BJ (cell line): ENCODE measurements around the gene ATL1. TPM values are rescaled to one million over a fixed set of nuclear protein-coding genes. Genes with fewer than 3 reads are reported as not detected.
A peak's percentile ranks its signal among the peaks of the same experiment; 100 is the strongest.

Experiments
- CTCF ChIA-PET: fragments of 350-600 bp; formaldehyde crosslinking; extraction: SDS; loops from one replicate; lab custom pipeline; 2021; ENCODE audit warnings: antibody characterized with exemption, inconsistent platforms; lab: Yijun Ruan, JAX
- POLR2A ChIA-PET: fragments of 300-600 bp; sonication (Branson Sonifier 250); formaldehyde crosslinking; extraction: SDS; loops from one replicate; lab custom pipeline; 2021; ENCODE audit warnings: antibody characterized with exemption; lab: Charles Lee
- DNase-seq: peaks from one replicate; pipeline ENCODE4 v3.0.0-alpha.2; 2011; ENCODE audit warnings: low read depth
- H3K27me3 ChIP-seq: 2 replicates; pipeline ENCODE4 v1.6.0; 2011; ENCODE audit warnings: low read length; ENCODE audit not compliant: control insufficient read depth, insufficient read depth
- H3K36me3 ChIP-seq: 2 replicates; pipeline ENCODE4 v1.5.1; 2011; ENCODE audit warnings: low read length; ENCODE audit not compliant: control insufficient read depth, insufficient read depth
- H3K4me3 ChIP-seq: 2 replicates; pipeline ENCODE4 v1.5.1; 2011; ENCODE audit warnings: low read depth, mild to moderate bottlenecking, control low read depth, low read length
- polyA plus RNA-seq: library from polyadenylated mRNA; depleted of rRNA; stranded (reverse); fragments of >200 nt; gene quantifications from 2 replicates; pipeline ENCODE4 v1.2.3, GENCODE V29; 2011
- TF ChIP-seq, protein P1 (sequence below): IDR thresholded peaks from 2 replicates; pipeline ENCODE4 v1.5.1; 2011; ENCODE audit warnings: low read depth, mild to moderate bottlenecking, control low read depth, inconsistent platforms, low read length, moderate library complexity; ENCODE audit not compliant: insufficient read depth

Gene ATL1
- polyA plus RNA-seq, 1 experiment = 4.5 TPM

DNA sequence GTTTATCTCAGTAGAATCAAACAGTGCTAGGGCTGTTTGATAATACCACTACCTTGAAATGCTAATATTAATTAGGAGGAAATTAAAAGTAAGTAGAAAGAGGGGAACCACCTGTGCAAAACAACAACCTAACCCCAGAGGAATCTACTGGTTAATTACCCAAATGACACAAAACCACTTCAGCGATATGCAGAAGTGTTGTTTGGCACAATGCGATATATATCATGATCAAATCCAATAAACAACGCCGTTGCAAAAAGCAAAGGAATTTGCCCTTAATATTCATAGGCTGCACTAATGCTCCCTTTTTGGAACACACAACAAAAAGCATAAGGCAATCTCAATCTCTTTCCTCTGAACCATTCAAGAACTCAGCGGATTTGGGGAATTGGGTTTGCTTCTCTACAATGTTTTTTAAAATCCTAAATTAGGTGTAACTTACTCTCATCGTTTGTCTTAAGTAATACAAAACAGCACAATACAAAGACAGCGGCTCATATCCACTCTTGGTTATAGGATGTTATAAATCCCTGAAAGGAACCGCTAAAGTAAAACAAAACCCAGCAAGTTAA lies 29.1 kb upstream of the ATL1 start:
- ChIA-PET POLR2A (no interaction called here), CTCF (interaction anchor here (0.9 to 1.7 kb wide), 6 partner anchors 13 to 246 kb away, joined by 3 to 18 read pairs (median 4); partner anchors contain the start of genes DMAC2L and L2HGDH)
- Histone ChIP-seq H3K4me3 (peak overlapping the region; percentile 92), H3K27me3 (no peaks in the 10 kb centered on the region), H3K36me3 (no peaks in the 10 kb centered on the region)
- DNase-seq = no peak
- TF ChIP-seq, protein P1, sequence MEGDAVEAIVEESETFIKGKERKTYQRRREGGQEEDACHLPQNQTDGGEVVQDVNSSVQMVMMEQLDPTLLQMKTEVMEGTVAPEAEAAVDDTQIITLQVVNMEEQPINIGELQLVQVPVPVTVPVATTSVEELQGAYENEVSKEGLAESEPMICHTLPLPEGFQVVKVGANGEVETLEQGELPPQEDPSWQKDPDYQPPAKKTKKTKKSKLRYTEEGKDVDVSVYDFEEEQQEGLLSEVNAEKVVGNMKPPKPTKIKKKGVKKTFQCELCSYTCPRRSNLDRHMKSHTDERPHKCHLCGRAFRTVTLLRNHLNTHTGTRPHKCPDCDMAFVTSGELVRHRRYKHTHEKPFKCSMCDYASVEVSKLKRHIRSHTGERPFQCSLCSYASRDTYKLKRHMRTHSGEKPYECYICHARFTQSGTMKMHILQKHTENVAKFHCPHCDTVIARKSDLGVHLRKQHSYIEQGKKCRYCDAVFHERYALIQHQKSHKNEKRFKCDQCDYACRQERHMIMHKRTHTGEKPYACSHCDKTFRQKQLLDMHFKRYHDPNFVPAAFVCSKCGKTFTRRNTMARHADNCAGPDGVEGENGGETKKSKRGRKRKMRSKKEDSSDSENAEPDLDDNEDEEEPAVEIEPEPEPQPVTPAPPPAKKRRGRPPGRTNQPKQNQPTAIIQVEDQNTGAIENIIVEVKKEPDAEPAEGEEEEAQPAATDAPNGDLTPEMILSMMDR = no peak

DNA sequence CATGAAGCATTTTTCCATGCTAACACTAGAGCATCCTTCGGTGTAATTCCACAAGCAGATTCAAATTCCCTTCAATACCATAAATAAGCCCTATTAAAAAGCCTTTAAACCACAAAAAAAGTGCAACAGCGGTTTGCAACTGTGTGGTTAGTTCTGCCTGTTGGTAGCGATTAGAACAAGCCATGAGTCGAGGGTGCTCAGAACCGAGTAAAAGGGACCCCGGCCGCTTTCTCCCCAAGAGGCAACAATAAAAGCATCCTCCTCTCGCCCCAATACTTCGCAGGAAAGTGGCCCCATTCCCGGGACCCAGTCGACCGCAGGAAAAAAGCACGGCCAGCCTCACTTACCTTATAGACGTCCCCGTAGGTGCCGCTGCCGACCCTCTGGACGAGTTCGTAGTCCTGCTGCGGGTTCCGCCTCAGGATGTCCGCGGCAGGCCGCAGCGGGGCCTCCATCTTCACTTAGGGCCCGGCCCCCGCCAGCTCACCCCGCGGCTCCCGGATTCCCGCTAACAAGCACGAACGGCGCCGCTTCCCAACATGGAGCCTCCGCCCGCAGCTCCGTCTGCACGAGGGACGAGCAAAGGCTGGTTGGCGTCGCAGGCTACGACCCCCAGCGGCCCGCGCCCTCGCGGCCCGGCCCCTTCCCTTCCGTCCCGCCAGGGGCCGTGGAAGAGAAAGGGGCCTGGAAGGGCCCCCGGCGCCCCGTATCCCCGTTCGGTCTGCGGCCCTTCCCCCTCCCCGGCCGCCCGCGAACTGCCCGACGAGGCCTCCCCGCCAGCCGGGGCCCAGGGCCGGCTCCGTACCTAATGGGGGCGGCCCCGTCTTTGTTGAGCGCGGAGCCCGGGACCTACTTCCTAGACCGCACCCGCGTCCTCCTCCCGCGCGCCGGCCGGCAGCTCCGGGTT lies 28.1 kb upstream of the ATL1 start:
- Histone ChIP-seq H3K36me3 (no peaks in the 10 kb centered on the region), H3K27me3 (no peaks in the 10 kb centered on the region), H3K4me3 (peak overlapping the region; percentile 92)
- TF ChIP-seq, protein P1 = no peak
- DNase-seq = no peak
- ChIA-PET CTCF (interaction anchor here (0.6 to 2.3 kb wide), 25 partner anchors 9 to 539 kb away, joined by 3 to 18 read pairs (median 3); partner anchors contain the start of genes DMAC2L and L2HGDH), POLR2A (no interaction called here)

DNA sequence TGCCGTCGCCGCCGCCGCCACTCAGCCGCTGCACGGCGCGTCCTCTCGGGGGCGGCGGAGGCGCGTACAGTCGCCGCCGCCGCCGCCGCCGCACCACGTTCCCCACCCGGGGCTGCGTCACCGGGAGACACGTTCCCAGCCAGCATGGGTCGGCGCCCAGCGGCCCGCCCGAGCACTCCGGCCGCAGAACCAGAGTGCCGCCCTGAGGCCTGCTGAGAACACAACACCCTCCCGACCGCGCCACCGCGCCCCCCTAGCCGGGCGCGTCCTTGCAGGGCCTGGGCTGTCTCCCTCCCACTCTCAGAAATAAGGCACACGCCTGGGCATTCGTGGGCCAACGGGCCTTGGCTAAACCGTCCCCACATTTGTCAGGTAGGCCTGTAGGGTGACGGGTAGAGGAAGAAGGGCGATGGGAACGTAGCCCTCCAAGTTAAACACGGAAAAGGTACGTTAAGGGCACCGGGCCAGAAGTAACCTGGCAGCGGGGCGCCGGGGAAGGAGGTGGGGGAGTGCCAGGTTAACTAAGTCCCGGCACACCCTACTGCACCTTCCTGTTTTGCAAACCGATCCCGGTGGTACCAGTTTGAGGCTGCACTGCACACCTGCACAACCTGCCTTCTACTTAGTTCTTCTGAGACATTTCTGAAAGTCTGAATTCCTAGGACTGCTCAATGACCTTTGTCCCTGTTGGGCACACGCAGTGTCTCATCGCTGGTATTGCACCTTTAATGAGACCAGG lies 27.3 kb upstream of the ATL1 start, which contains the start of gene MAP4K5:
MAP4K5 (minus strand) TSS at position 68 of the 739 bp plus-strand sequence. CDS start 520 bp downstream, outside the sequence.
- ChIA-PET POLR2A (no interaction called here), CTCF (interaction anchor here (0.6 to 2.3 kb wide), 22 partner anchors 8 to 326 kb away, joined by 3 to 18 read pairs (median 3); partner anchors contain the start of genes DMAC2L and L2HGDH)
- DNase-seq = no peak
- H3K4me3 ChIP-seq = peak within 1 kb of the TSS; percentile 92
- no peaks in the 10 kb centered on the region for H3K27me3 ChIP-seq
- no peaks in the 10 kb centered on the region for H3K36me3 ChIP-seq
- TF ChIP-seq, protein P1 = peak; percentile 84

DNA sequence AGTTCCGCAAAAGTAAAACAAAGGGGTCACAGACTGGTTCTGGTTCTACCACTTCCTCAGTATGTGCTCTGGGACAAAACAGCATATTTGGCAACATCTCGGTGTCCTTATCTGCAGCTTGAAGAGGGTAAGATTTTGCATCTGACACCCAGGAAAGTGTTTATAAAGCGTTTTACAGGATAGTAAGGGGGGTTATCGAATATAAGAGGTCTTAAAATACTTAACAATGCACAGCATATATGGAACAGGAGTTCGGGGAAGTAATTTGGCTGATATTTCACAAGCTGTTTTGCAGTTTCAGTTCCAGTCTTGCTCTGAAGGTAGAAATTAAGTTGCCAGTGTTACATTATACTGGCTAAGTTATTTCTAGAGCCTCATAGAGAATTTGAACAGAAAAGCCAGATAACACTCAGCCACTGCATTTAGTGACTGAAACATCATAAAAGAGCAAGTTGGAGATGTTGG lies 26.7 kb upstream of the ATL1 start:
- Histone ChIP-seq H3K36me3 (no peaks in the 10 kb centered on the region), H3K27me3 (no peaks in the 10 kb centered on the region), H3K4me3 (no peak overlapping the region)
- TF ChIP-seq, protein P1 = no peak
- no peak for DNase-seq
- CTCF ChIA-PET = interaction anchor here (0.8 to 2.3 kb wide), 2 partner anchors 212 to 215 kb away, joined by 5 to 10 read pairs; no protein-coding TSS in a partner anchor
- POLR2A ChIA-PET = no interaction called here
